Ecto neural progenitor cell (in vitro differentiated cells): ENCODE measurements around the gene CASP8AP2.
A peak's percentile ranks its signal among the peaks of the same experiment; 100 is the strongest.
"Not testable (repeated sequence)": the region's sequence is repeated elsewhere in the genome, so short reads cannot be mapped to it uniquely, and the experiment has no call there.

Experiments used
- DNase-seq: peaks from one replicate; pipeline ENCODE4 v3.0.0-alpha.2; 2018; ENCODE audit warnings: low spot score

The CASP8AP2 gene

DNA sequence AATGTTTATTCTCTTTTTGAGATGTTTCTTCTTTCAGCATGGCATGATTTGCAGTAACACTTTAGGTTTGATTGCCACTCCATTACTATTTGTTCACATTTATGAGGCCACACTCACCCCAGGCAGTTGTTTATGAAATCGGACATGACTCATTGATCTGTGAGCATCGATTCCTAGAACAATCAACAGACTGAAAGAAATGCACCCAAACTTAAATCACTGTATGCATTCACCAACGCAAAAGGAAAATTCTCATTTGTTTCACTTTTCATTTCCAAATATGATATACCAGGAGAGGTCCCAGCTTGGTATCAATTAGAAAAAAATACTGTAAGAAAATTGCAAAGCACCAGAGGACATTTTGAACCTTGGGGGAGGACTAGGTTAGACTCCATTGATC is 59.2 kb downstream of the CASP8AP2 start:
- DNase-seq = no peak

DNA sequence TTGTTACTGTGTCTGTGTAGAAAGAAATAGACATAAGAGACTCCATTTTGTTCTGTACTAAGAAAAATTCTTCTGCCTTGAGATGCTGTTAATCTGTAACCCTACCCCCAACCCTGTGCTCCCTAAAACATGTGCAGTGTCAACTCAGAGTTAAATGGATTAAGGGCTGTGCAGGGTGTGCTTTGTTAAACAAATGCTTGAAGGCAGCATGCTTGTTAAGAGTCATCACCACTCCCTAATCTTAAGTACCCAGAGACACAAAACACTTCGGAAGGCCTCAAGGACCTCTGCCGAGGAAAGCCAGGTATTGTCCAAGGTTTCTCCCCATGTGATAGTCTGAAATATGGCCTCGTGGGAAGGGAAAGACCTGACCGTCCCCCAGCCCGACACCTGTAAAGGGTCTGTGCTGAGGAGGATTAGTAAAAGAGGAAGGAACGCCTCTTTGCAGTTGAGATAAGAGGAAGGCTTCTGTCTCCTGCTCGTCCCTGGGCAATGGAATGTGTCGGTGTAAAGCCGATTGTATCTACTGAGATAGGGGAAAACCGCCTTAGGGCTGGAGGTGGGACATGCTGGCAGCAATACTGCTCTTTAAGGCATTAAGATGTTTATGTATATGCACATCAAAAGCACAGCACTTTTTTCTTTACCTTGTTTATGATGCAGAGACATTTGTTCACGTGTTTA is 61.3 kb downstream of the CASP8AP2 start:
- DNase-seq = peak; percentile 51

GRCh38 chr6:89892577-89892976 is 62.9 kb downstream of the CASP8AP2 start:
- DNase-seq = not testable (repeated sequence)

- DNase-seq = no peak
These were observed 64.5 kb downstream of the CASP8AP2 start, which contains the start of gene GJA10 for GRCh38 chr6:89894169-89894568. Gene GJA10, plus strand, starts transcription at chr6:89894469. Its CDS starts 0 bp downstream, at chr6:89894469.

DNA sequence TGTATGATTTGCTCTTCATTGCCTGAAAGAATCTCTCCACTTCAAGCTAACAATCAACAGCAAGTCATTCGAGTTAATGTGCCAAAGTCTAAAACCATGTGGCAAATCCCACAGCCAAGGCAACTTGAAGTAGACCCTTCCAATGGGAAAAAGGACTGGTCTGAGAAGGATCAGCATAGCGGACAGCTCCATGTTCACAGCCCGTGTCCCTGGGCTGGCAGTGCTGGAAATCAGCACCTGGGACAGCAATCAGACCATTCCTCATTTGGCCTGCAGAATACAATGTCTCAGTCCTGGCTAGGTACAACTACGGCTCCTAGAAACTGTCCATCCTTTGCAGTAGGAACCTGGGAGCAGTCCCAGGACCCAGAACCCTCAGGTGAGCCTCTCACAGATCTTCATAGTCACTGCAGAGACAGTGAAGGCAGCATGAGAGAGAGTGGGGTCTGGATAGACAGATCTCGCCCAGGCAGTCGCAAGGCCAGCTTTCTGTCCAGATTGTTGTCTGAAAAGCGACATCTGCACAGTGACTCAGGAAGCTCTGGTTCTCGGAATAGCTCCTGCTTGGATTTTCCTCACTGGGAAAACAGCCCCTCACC is 65.7 kb downstream of the CASP8AP2 start:
- peak; percentile 81 for DNase-seq

DNA sequence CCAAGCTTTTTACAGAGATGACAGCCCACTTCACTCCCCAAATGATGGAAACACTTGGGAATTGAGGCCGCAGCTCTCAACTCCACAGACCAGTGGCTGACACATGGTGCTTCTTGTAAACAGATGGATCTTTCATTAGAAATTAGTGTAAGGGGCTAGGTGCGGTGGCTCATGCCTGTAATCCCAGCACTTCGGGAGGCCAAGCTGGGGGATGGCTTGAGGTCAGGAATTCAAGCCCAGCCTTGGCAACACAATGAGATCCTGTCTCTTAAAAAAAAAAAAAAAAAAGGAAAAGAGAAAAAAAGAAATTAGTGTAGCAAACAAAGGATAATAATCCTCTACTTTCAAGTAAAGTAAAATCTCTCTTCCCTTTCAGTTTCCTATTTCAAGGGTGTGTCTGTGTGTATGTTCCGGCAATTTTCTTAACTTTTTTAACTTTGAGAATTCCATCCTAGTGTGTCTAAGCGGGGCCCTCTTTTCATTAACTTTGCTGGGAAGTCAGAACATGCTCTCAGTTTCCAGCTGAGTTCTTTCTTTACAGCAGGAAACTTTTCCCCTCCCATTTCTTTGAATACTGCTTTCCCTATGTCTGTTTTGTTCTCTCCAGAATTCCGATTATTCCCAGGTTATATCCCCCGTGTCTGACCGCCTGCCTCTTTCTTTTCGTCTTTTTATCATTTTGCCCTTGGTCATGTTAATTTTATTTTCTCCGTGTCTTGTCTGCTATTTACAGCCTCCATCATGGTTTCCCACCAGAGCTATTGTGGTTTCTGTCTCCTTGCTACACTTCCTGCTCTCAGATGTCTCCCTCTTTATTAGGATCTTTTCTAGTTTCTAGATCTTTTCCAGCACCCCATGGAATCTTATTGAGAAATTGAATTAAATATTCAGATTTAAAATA is 80.6 kb downstream of the CASP8AP2 start:
- not testable (repeated sequence) for DNase-seq

GRCh38 chr6:89910902-89911240 is 81.2 kb downstream of the CASP8AP2 start:
- DNase-seq = no peak

GRCh38 chr6:89916136-89916920 is 86.6 kb downstream of the CASP8AP2 start:
- DNase-seq = no peak

DNA sequence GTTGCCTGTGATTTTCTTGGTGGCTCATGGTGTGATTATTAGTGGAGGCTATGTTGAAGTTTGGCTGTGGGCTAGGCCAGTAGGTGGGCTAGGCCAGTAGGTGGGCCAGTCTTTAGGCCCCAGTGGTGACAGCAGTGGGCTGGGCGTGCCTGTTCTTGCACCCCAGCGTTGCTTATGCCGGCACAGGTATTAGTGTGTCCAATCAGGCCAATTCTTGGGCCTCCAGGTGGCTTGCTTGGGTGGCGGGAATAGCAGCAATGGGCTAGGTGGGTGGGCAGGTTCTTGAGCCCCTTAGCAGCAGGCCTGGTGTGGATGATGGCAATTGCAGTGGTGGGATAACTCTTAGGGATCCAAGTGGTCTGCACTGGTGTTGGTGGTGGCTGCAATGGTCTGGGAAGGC is 87.5 kb downstream of the CASP8AP2 start:
- DNase-seq = no peak

GRCh38 chr6:89917801-89918366 is 88.2 kb downstream of the CASP8AP2 start:
- no peak for DNase-seq
